ENCODE data around the gene ENPP6. TPM values are rescaled to one million over a fixed set of nuclear protein-coding genes. Genes with fewer than 3 reads are reported as not detected.
A peak's percentile ranks its signal among the peaks of the same experiment; 100 is the strongest.

Gene ENPP6
- total RNA-seq, 4 donors from 2014 or later: 0.57 TPM; not detected in 3

DNA sequence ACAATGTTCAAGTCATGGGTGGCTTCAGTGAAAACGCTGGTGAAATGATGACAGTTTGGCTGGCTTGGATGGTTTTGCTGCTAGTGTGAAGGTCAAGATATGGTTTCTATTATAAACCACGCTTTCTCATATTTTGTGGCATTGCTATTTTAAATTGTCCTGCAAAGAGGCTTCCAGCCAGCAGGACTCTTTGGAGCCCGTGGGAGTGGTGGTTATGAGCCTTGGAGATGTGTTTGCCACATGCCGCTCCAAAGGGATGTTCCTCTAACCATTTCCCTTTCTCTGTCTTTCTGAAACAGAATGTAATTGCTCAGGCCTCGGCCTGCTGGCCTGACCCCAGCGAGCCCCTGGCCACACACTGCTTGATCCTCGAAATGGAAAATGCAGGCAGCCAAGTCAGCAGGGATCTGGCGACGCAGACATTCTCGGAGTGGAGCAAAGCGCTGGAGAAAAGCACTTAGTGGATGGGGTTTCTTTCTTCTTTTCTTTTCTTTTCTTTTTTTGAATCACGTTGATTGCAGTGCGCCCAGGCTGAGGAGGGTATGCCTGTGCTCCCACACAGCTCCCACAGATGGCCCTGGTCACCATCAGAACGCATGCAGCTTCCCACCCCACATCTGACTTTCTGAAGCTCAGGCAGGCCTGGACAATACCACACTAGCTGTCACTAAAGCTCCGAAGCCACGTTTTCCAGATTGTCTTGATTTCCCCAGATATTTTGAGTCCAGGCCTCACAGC lies 114.0 kb downstream of the ENPP6 start:
- 65 to 68% methylated on average over 15 to 16 of the region's 16 CpGs for WGBS, 2 donors
- Histone ChIP-seq H3K4me1 (peaks cover 0 to 16% (median 0%) of the 10 kb centered on the region in 3 donors), H3K9me3 (no peaks in the 10 kb centered on the region), H3K27ac (peak overlapping the region in 1 of 4 donors; percentile 21), H3K36me3 (no peaks in the 10 kb centered on the region), H3K27me3 (no peaks in the 10 kb centered on the region), H3K4me3 (no peak overlapping the region)
- TF ChIP-seq CTCF (IDR thresholded peaks at IDR 0.05) (no peak), POLR2A (IDR thresholded peaks at IDR 0.05) (no peak)
- intact Hi-C loops (cut with DNase I): no loop called here
- no peak for DNase-seq

GRCh38 chr4:184102927-184103326 lies 114.7 kb downstream of the ENPP6 start:
- Histone ChIP-seq H3K27me3 (no peaks in the 10 kb centered on the region), H3K9me3 (no peaks in the 10 kb centered on the region), H3K4me1 (peaks cover 0 to 16% (median 0%) of the 10 kb centered on the region in 3 donors), H3K4me3 (no peak overlapping the region), H3K27ac (no peak overlapping the region), H3K36me3 (no peaks in the 10 kb centered on the region)
- intact Hi-C loops (cut with DNase I): no loop called here
- 63 to 70% methylated on average over 1 to 2 of the region's 4 CpGs for WGBS, 2 donors
- DNase-seq: no peak
- TF ChIP-seq CTCF (IDR thresholded peaks at IDR 0.05) (no peak), POLR2A (IDR thresholded peaks at IDR 0.05) (no peak)

- Histone ChIP-seq H3K9me3 (no peaks in the 10 kb centered on the region), H3K4me3 (no peak overlapping the region), H3K36me3 (no peaks in the 10 kb centered on the region), H3K27me3 (no peaks in the 10 kb centered on the region), H3K4me1 (peaks cover 0 to 16% (median 0%) of the 10 kb centered on the region in 3 donors), H3K27ac (no peak overlapping the region)
- TF ChIP-seq CTCF (IDR thresholded peaks at IDR 0.05) (no peak), POLR2A (IDR thresholded peaks at IDR 0.05) (no peak)
- 73 to 82% methylated on average over 3 to 6 of the region's 10 CpGs for WGBS, 2 donors
- no peak for DNase-seq
- intact Hi-C loops (cut with DNase I): no loop called here
Observed at GRCh38 chr4:184102488-184102887, 115.2 kb downstream of the ENPP6 start.

GRCh38 chr4:184101711-184102110 lies 116.0 kb downstream of the ENPP6 start:
- peaks cover 0 to 4% (median 0%) of the 10 kb centered on the region in 4 donors for H3K27me3 ChIP-seq
- H3K9me3 ChIP-seq: no peaks in the 10 kb centered on the region
- no peak for DNase-seq
- intact Hi-C loops (cut with DNase I): no loop called here
- no peak overlapping the region for H3K4me3 ChIP-seq
- peaks cover 0 to 20% (median 0%) of the 10 kb centered on the region in 3 donors for H3K4me1 ChIP-seq
- TF ChIP-seq CTCF (IDR thresholded peaks at IDR 0.05): no peak
- H3K36me3 ChIP-seq: no peaks in the 10 kb centered on the region
- 88 to 90% methylated on average over 6 to 11 of the region's 11 CpGs for WGBS, 2 donors
- H3K27ac ChIP-seq: no peak overlapping the region

- Histone ChIP-seq H3K27ac (peak overlapping the region in 2 of 4 donors; percentile 58 to 59), H3K36me3 (no peaks in the 10 kb centered on the region), H3K4me3 (no peak overlapping the region), H3K27me3 (peaks cover 0 to 4% (median 0%) of the 10 kb centered on the region in 4 donors), H3K9me3 (no peaks in the 10 kb centered on the region), H3K4me1 (peaks cover 0 to 25% (median 0%) of the 10 kb centered on the region in 3 donors)
- TF ChIP-seq CTCF (IDR thresholded peaks at IDR 0.05) (peak in 4 of 6 experiments; percentile 39 to 67 (median 54)), POLR2A (IDR thresholded peaks at IDR 0.05) (no peak)
- intact Hi-C loops (cut with DNase I): no loop called here
- no peak for DNase-seq
- WGBS, 2 donors: 39 to 46% methylated on average over 5 to 6 of the region's 14 CpGs
Observed at GRCh38 chr4:184100297-184100885, 117.3 kb downstream of the ENPP6 start.
